Tibial nerve (tissue), 4 donors: ENCODE results near the gene BMERB1.
"Not testable (repeated sequence)": the region's sequence is repeated elsewhere in the genome, so short reads cannot be mapped to it uniquely, and the experiment has no call there.

ENCODE experiments used
- CTCF ChIP-seq, 5 experiments: fragments of 200-600 bp in 3 of 5; fragments of 450-650 bp in 2 of 5; sonication (generic) in 3 of 5; IDR thresholded peaks; one replicate each; pipeline ENCODE4 v1.5.1; 2016 to 2019; ENCODE audit warnings: antibody characterized with exemption in 5 of 5, mild to moderate bottlenecking in 3 of 5, moderate library complexity in 2 of 5
- EP300 ChIP-seq, 2 donors: sonication (generic); formaldehyde crosslinking; IDR thresholded peaks; one replicate each; pipeline ENCODE4 v1.6.1; 2017; ENCODE audit warnings: antibody characterized with exemption in 2 of 2, mild to moderate bottlenecking in 1 of 2
- POLR2A ChIP-seq, 2 donors: fragments of 450-650 bp; IDR thresholded peaks; one replicate each; pipeline ENCODE4 v1.6.1; 2017; ENCODE audit warnings: antibody characterized with exemption in 2 of 2, mild to moderate bottlenecking in 2 of 2, moderate library complexity in 2 of 2

- TF ChIP-seq CTCF, POLR2A, EP300 (IDR thresholded peaks at IDR 0.05): not testable (repeated sequence)
Observed at GRCh38 chr16:15454933-15455332, 20.5 kb downstream of the BMERB1 start.
